Measurements from ENCODE around the gene PGAP1.

The PGAP1 gene

GRCh38 chr2:196887431-196887830, 39.1 kb downstream of the PGAP1 start:
- no peak for DNase-seq

GRCh38 chr2:196884368-196884767, 42.1 kb downstream of the PGAP1 start:
- no peak for DNase-seq

- DNase-seq: no peak
Measured at GRCh38 chr2:196876364-196876763, 50.1 kb downstream of the PGAP1 start.

- DNase-seq: no peak
Measured at GRCh38 chr2:196875414-196875813, 51.1 kb downstream of the PGAP1 start.

- DNase-seq: no peak
Measured at GRCh38 chr2:196873511-196873910, 53.0 kb downstream of the PGAP1 start.

- DNase-seq: no peak
Measured at GRCh38 chr2:196854629-196855028, 71.9 kb downstream of the PGAP1 start.

GRCh38 chr2:196853301-196854087, 73.0 kb downstream of the PGAP1 start:
- no peak for DNase-seq

GRCh38 chr2:196851088-196851487, 75.4 kb downstream of the PGAP1 start:
- no peak for DNase-seq

- no peak for DNase-seq
Measured at GRCh38 chr2:196849895-196850294, 76.6 kb downstream of the PGAP1 start.

GRCh38 chr2:196846295-196846694, 80.2 kb downstream of the PGAP1 start:
- DNase-seq: no peak

- DNase-seq: no peak
Measured at GRCh38 chr2:196845371-196845770, 81.1 kb downstream of the PGAP1 start.

GRCh38 chr2:196840171-196840570, 86.3 kb downstream of the PGAP1 start:
- DNase-seq: no peak

- no peak for DNase-seq
Measured at GRCh38 chr2:196839574-196839973, 86.9 kb downstream of the PGAP1 start.

- no peak for DNase-seq
Measured at GRCh38 chr2:196836440-196836839, 90.1 kb downstream of the PGAP1 start.

GRCh38 chr2:196830701-196831100, 95.8 kb downstream of the PGAP1 start:
- no peak for DNase-seq

- DNase-seq: no peak
Measured at GRCh38 chr2:196827356-196827755, 99.2 kb downstream of the PGAP1 start.

GRCh38 chr2:196823750-196824522, 102.6 kb downstream of the PGAP1 start:
- no peak for DNase-seq

GRCh38 chr2:196821195-196821594, 105.3 kb downstream of the PGAP1 start:
- DNase-seq: no peak

GRCh38 chr2:196809260-196809659, 117.2 kb downstream of the PGAP1 start, which contains the start of gene C2orf66:
TSS of gene C2orf66 (minus strand) at chr2:196809355. CDS start at chr2:196809336, 19 bp downstream.
- no peak for DNase-seq

GRCh38 chr2:196808083-196808665, 118.3 kb downstream of the PGAP1 start:
- DNase-seq: no peak

- no peak for DNase-seq
Measured at GRCh38 chr2:196804381-196804780, 122.1 kb downstream of the PGAP1 start.

- DNase-seq: no peak
Measured at GRCh38 chr2:196802401-196802800, 124.1 kb downstream of the PGAP1 start.

GRCh38 chr2:196801674-196802261, 124.7 kb downstream of the PGAP1 start:
- no peak for DNase-seq

Data from NCI-H2029 (cell line).